NCI-H1436 treated with DMSO at 0.1 percent for 48 hours (cell line): ENCODE results near the gene DIP2C.
"Not testable (repeated sequence)": the region's sequence is repeated elsewhere in the genome, so short reads cannot be mapped to it uniquely, and the experiment has no call there.

ENCODE experiments used
- DNase-seq: peaks from one replicate; lab custom pipeline; 2025; lab: John Stamatoyannopoulos, UW

Gene DIP2C

DNA sequence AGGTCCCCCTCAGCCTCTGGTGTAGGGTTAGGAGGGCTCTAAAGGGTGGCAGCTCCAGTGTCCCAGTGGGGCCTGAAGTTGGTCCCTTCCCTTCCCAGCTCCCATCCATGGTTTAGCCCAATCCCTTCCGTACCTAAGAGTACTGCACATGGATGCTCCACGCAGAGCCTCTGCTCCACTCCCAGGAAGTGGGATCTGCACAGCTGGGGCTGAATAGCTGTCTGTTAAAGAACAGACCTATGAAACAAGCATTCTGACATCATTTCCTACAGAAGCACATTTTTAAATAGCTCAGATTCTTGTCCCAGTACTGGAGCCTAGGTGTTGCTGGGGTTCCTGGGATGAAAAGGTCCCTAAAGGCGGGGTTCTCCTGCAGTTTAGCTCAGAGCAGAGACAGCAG, 418.3 kb downstream of the DIP2C start:
- no peak for DNase-seq

DNA sequence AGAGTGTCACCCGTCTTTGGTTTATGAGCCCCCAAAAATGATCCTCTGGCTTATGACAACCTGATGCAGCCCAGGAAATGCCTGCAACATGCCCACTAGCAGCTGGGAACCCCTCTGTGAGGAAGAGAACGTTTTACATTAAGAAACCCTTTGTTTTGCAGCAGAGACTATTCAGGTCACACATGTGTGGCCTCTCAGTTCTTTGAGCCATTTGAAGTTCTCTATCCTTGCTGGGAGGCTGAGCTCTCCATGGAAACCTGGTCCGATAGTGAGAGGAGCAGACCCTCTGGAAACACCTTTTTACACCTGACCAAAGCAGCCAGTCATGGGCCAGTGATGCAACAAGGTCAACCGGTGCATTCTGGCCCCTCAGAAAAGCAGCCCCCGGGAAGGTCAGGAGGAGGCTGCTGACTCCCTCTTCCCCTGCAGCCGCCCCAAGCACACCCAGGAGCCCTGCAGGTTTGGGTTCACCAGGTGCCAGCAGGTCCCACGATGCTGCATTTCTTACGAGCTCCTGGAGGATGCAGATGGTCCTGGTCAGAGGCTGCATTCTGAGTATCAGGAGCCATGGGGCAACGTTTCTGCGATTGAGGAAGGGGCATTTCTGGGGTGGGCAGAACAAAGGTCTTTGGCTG, 419.9 kb downstream of the DIP2C start:
- DNase-seq, result no peak

DNA sequence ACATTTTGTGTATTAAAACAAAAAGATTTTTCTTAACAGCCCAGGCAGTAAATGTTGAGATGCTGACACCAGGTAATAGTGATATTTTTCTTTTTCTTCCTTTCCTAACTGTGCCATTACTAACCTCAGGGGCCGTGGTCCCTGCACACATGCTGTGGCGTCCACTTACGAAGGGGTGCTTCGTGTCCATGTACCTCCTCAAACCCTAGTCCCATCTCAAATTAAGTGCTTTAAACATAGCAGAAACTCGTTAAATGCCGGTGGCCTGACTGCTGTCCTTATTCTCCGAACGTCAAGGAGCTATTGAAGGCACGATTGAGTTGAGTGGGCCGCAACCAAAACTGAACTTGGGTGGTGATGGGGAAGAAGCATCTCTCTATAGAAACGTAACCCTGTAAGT, 421.8 kb downstream of the DIP2C start:
- DNase-seq, result no peak

DNA sequence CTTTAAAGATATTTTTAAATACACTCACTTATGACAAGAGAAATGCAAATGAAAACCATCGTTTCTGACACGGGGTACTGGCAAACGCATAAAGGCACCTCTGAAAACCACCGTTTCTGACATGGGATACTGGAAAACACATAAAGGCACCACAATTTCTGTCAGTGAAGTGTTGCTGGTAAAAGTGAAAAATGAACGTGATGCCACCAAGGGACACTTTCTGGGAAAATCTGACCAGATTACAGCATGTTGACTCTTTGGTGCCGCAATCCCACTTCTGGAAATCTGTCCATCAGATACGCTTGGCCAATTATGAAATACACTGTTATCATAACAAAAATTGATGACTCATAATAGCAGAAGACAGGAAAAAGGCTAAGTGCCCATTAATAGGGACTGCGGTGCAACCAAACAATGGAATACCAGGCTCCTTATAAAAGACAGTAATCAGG, 422.5 kb downstream of the DIP2C start:
- no peak for DNase-seq

DNA sequence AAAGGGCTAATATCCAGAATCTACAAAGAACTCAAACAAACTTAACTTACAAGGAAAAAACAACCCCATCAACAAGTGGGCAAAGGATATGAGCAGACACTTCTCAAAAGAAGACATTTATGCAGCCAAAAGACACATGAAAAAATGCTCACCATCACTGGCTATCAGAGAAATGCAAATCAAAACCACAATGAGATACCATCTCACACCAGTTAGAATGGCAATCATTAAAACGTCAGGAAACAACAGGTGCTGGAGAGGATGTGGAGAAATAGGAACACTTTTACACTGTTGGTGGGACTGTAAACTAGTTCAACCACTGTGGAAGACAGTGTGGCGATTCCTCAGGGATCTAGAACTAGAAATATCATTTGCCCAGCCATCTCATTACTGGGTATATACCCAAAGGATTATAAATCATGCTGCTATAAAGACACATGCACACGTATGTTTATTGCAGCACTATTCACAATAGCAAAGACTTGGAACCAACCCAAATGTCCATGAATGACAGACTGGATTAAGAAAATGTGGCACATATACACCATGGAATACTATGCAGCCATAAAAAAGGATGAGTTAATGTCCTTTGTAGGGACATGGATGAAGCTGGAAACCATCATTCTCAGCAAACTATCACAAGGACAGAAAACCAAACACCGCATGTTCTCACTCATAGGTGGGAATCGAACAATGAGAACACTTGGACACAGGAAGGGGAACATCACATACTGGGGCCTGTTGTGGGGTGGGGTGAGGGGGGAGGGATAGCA, 423.5 kb downstream of the DIP2C start:
- DNase-seq, result not testable (repeated sequence)

DNA sequence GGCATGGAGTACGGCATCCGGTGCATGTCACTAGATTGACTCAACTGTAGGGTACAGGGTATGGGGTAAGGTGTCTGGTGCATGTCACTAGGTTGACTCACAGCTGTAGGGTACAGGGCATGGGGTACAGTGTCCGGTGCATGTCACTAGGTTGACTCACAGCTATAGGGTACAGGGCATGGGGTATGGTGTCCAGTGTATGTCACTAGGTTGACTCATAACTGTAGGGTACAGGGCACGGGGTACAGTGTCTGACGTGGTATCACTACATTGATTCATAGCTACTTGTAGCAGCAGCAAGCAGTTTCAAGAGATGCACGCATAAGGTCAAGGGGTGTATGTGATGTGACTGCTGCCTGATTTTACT, 424.4 kb downstream of the DIP2C start:
- DNase-seq, result not testable (repeated sequence)

DNA sequence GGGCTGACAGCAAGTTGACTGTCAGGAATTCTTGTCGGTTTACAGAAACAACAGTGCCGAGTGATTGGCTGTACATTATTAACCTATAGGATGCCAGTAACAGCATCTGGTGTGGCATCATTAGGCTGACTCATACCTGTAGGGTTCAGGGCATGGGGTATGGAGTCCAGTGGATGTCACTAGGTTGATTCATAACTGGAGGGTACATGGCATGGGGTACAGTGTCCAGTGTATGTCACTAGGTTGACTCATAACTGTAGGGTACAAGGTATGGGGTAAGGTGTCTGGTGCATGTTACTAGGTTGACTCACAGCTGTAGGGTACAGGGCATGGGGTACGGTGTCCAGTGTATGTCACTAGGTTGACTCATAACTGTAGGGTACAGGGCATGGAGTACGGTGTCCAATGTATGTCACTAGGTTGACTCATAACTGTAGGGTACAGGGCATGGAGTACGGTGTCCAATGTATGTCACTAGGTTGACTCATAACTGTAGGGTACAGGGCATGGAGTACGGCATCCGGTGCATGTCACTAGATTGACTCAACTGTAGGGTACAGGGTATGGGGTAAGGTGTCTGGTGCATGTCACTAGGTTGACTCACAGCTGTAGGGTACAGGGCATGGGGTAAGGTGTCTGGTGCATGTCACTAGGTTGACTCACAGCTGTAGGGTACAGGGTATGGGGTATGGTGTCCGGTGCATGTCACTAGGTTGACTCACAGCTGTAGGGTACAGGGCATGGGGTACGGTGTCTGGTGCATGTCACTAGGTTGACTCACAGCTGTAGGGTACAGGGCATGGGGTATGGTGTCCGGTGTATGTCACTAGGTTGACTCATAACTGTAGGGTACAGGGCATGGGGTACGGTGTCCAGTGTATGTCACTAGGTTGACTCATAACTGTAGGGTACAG, 425.1 kb downstream of the DIP2C start:
- DNase-seq, result not testable (repeated sequence)

DNA sequence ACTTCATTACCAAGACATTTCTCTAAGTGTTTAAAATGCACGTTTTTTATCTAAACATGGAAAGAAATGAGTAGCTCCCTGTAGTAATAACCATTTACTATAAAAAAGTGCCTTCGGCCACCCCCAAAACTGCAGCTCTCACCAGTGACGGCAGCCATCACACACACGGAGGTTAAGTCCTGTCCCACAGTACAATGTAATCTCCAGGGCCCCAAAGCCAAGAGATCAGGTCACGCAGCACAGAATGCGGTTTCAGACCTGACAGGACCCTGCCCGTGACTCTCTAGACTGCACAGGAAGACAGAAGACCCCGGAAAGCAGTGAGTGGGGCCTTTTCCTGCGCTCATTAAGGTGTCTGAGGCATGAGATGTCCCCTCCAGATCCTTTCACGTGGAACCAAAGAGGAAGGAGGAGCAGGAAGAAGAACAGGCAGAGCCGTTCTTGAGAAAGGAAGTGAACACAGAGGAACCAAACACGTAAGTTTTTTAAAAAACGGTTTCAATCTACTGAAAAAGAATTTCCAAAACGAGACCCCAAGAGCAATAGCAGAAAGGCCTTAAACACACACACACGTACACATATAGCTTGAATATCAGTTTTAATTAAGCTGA, 428.5 kb downstream of the DIP2C start:
- no peak for DNase-seq

DNA sequence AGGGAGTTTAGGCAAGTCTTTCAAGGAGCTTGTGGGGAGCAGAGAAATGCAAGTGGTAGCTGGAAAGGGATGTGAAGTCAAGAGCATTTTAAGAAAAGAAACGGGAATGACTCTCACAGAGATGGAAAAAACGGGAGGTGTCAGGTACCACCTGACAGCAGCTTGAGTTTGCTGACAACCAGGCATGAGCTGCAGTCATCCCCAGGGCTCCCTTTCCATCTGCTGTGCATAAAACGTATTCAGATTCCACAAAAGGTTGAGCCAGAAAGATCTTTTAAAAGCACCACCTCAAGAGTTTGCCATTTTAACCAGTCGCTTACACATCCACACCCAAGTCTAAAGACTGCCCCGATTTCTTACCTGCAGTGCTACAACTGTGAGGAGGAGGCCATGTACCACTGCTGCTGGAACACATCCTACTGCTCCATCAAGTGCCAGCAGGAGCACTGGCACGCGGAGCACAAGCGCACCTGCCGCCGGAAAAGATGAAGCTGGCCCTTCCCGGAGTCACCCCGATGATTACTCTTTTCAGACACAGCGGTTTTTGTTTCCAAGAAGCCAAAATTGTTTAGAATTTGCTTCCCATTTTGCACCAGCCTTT, 437.4 kb downstream of the DIP2C start:
- no peak for DNase-seq

DNA sequence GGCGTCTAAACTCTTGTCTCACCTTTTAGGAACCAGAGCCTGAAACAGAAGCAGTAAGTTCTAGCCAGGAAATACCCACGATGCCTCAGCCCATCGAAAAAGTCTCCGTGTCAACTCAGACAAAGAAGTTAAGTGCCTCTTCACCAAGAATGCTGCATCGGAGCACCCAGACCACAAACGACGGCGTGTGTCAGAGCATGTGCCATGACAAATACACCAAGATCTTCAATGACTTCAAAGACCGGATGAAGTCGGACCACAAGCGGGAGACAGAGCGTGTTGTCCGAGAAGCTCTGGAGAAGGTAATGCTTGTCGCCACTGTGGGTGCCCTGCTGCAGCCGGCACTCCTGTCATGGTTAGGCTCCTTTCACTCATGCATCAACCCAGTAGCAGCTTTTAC, 441.2 kb downstream of the DIP2C start:
- no peak for DNase-seq

DNA sequence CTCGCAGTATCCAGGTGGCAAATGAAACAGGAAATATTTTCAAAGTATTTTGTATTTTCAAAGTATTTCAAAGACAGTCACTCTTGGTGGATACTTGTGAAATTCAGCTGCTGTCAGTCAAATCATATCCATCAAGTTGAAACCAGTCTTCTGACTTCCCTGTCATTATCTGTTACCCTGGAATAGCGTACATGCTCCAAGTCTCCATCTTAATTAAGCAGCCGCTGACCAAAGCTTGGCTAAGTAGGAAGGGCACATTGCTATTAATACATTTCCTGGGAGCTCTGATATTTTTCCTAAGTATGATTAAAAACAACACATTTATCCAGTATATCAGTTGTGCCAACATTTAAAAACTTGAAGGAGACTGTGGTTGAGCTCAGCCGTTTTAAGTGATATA, 442.0 kb downstream of the DIP2C start:
- DNase-seq, result no peak

DNA sequence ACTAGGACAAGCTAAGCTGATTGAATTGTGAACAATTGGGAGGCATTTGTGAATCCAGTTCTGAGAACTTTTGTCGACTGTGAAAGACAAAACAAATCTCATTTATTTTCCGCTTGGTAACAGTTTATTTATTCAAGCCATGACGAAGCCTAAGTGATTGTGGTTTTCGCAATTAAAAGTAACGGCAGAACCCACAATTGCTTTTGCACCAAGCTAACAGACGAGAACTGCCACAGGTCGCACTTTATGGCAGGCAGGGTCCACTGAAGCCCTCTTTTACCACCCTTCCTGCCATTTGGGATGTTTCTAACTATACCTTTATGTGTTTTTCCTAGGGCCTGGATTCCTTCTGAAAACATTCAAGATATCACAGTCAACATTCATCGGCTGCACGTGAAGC, 443.0 kb downstream of the DIP2C start:
- no peak for DNase-seq

DNA sequence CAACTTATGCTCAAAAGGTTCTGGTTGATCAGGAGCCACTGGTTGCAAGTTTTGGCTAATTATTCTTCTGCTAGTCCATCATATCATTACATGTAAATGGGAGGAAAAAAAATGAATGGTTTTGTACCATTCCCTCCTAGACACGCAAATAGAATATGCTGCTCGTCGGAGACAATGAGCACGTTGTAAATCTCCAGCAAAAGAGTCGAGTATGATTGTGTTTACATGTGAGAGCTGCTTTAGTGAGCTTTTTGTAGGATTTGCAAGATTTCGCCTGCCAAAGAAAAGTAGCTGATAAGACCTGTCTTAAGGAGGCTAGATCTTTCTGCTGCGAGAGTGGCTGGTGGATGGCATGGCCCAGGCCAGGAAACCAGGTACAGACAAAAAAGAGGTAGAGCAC, 445.2 kb downstream of the DIP2C start:
- no peak for DNase-seq

DNA sequence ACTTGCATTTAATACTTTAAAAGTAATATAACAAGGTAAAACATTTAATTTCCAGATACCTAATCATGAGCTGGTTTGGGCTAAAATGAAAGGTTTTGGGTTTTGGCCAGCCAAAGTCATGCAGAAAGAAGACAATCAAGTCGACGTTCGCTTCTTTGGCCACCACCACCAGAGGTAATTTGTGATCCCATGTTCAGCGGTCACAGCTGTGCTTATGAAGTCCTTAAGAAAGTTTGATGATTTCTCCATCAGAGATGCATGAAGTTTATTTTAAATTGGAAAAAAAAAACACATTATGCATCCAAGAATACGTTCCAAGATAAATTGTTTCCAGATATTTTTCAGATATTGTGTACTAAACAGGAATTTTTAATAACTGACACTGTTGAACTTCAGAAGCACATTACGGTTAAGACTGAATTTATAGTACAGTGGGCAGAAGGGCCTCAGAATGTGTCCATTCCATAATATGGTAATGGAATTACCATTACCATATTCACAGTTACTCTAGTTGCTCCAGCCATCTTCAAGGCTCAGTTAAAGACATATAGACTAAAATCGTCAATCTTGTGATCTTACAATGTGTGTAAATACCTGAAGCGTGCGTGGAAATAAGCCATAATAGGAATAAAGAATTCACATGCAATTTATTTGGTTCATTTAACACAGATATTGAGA, 447.4 kb downstream of the DIP2C start:
- no peak for DNase-seq

DNA sequence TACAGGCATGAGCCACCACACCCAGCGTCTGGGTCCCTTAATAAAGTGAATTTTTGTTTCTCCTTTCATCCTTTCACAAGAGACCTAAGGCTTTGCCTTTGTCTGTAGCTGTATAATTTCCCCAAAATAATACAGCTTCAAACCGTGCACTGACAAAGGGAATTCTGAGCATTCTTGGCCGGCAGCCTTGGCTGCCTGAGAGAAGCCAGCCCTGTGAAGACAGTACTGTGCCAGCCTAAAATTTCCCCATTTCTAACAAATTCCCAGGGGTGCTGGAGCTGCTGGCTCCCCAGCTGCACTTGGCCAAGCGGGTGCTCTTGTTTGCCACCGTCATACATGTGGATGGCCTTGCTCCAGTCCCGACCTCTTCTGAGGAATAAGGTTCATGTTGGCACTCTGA, 448.0 kb downstream of the DIP2C start:
- no peak for DNase-seq

DNA sequence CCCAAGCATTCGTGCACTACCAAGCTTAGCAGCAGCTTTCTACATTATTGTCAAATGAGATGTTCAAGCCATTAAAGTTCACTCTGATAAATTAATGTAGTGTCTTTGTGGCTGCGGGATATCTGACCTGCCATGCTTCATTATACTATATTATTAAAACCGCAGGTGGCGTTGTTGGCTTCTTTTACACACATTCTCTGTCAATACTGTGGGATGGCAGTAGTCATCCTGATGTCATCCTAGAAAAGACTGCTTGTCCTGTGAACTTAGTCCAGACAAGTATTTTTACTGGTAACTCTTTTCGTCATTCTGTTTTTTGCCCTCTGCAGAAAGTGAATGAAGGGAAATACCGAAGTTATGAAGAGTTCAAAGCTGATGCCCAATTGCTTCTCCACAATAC, 450.4 kb downstream of the DIP2C start:
- no peak for DNase-seq

DNA sequence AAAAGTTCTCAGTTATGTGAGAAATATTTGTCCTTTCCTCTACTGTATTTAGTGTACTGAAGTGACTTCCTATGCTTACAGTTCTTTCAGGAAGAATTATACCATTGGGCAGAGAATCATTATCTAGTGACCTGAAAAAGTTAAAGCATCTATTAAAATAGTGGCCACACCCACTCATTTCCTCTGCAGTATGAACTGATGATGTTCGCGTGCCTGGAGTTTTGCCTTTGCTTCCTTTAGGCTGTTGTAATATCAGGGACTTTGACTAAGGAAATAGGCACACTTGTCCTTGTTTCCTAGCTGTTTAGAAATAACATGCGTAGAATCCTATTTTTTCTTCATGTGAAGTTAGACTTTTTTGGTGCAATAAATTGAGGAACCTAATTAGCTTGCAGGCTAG, 453.6 kb downstream of the DIP2C start:
- no peak for DNase-seq

DNA sequence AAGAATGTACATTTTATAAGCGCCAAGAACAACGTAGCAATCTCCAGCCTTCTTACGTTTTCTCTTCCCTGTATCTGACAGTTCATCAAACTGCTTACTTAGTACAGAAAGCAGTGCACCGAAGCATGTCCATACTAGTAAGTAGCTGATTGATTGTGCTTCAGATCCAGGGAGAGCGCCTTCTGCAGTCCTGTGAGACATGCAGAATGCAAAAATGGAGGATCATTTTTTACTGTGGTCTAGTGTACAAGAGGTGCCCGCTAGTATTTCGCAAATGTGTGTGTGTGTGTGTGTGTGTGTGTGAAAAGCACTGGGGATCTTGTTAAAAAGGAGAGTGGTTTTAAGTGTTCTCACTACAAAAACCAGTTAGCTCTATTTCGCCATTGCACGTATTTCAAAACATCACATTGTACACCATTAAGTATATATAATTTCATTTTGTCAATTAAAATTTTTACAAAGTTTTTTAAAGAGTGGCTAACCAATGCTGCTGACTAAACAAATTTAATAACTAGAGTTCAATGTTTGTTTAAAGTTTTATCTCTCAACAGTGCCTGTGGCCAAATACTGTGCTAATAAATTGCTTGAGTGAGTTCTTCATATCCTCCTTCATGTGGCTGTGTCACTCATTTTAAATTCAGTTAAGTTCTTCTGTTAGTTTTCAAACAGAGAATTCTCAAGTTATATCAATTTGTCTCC, 454.6 kb downstream of the DIP2C start:
- DNase-seq, result no peak

DNA sequence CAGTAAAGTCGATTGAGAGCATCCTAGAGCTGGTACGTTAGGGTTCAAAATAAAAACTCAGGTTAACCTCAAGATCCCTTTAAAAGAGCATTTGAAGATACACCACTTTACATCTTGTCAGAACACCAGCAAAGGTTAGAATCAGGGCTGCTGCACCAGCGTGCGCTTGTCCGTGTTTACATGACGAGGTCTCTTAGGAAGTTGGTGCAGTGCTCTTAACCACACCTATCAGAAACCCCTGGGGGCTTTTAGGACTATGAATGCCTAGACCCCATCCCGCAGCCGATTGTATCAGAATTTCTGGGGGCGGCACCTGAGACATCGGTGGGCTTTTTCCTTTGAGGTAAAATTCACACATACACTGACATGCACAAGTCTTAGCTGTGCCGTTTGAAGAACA, 456.6 kb downstream of the DIP2C start:
- DNase-seq, result no peak

DNA sequence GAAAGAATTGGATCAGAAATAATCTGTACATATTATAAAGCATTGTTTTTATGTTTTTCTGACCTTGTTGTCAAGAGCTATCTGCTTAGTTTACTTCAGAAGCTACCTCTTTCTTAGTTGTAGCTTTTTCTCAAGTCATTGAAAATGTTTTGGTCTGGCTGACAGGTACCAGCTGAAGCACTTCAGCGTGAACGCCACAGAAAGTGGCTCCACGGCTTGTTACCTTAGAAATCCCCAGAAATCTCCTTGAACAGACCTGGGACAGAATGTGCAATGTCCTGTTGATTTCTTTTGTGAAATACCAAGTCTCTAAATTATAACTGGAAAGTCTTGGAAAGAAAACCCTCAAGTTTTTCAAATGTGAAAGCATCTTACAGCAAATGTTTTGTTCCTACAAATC, 457.4 kb downstream of the DIP2C start:
- DNase-seq, result no peak

DNA sequence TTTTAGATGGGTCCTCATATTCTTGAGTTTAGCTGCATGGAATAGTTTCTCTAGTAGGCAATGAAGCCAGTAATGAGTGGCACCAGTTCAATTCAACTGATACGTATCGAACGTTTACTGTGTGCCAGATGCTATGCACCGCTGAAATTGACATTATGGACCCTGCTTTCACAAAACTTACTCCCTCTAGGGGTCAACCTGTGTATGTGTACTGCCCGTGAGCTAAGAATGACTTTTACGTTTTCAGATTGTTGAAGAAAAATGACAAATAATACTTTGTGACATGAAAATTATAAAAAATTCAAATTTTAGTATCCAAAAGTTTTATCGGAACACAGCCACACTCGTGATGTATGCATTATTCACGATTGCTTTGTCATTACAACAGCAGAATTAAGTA, 458.7 kb downstream of the DIP2C start:
- no peak for DNase-seq
